Neural progenitor cell (in vitro differentiated cells): ENCODE measurements around the gene PPP1R9A.

Experiments
- CTCF ChIP-seq: fragments of 200-600 bp; sonication (generic); IDR thresholded peaks from 2 replicates; pipeline ENCODE4 v1.5.1; 2017; ENCODE audit warnings: antibody characterized with exemption, mild to moderate bottlenecking
- EZH2 ChIP-seq: fragments of 200-600 bp; sonication (generic); IDR thresholded peaks from 2 replicates; pipeline ENCODE4 v1.6.1; 2017; ENCODE audit warnings: antibody characterized with exemption, mild to moderate bottlenecking, moderate library complexity

- no peak for TF ChIP-seq CTCF
- no peak for TF ChIP-seq EZH2
These were observed 297.2 kb downstream of the PPP1R9A start for GRCh38 chr7:95204618-95205017.
